Fibroblast of lung (primary cell): ENCODE results near the gene JAK2. TPM values are rescaled to one million over a fixed set of nuclear protein-coding genes. Genes with fewer than 3 reads are reported as not detected.
"Not testable (repeated sequence)": the region's sequence is repeated elsewhere in the genome, so short reads cannot be mapped to it uniquely, and the experiment has no call there.

Experiments used
- DNase-seq, 2 donors: peaks; one replicate each; pipeline versions ENCODE4 v3.0.0 to v3.0.0-alpha.2; 2010; ENCODE audit warnings: low read depth in 2 of 2
- H2AFZ ChIP-seq: 2 replicates; pipeline ENCODE4 v1.5.1; 2012; ENCODE audit warnings: low read length, control low read depth, inconsistent platforms
- H3K27ac ChIP-seq: 2 replicates; pipeline ENCODE4 v1.5.1; 2011; ENCODE audit warnings: low read length, control low read depth; ENCODE audit not compliant: insufficient read depth
- H3K27me3 ChIP-seq: 2 replicates; pipeline ENCODE4 v1.5.1; 2011; ENCODE audit warnings: mild to moderate bottlenecking, low read length; ENCODE audit not compliant: control insufficient read depth, insufficient read depth
- H3K36me3 ChIP-seq: 2 replicates; pipeline ENCODE4 v1.5.1; 2011; ENCODE audit warnings: low read length; ENCODE audit not compliant: control insufficient read depth, insufficient read depth
- H3K4me1 ChIP-seq: 2 replicates; pipeline ENCODE4 v1.5.1; 2011; ENCODE audit warnings: low read length; ENCODE audit not compliant: control insufficient read depth, insufficient read depth; ENCODE audit errors: extremely low read depth
- H3K4me2 ChIP-seq: 2 replicates; pipeline ENCODE4 v1.5.1; 2011; ENCODE audit warnings: low read length, control low read depth; ENCODE audit not compliant: insufficient read depth; ENCODE audit errors: extremely low read depth
- H3K4me3 ChIP-seq, 4 experiments: fragments of 200-600 bp in 1 of 4; sonication (generic) in 1 of 4; replicated peaks in 1 of 4; 2 replicates each; pipeline ENCODE4 v1.5.1; 2011 to 2016; ENCODE audit warnings: low read length in 4 of 4, low read depth in 3 of 4, mild to moderate bottlenecking in 3 of 4, control low read depth in 2 of 4, inconsistent platforms in 1 of 4, mixed read lengths in 1 of 4; ENCODE audit not compliant: insufficient read depth in 1 of 4; ENCODE audit errors: control extremely low read depth in 1 of 4
- H3K79me2 ChIP-seq: 2 replicates; pipeline ENCODE4 v1.5.1; 2012; ENCODE audit warnings: mild to moderate bottlenecking, low read length, inconsistent platforms; ENCODE audit not compliant: control insufficient read depth, insufficient read depth
- H3K9ac ChIP-seq: 2 replicates; pipeline ENCODE4 v1.5.1; 2011; ENCODE audit warnings: mild to moderate bottlenecking, low read length, control low read depth; ENCODE audit not compliant: insufficient read depth
- H3K9me3 ChIP-seq: 2 replicates; pipeline ENCODE4 v1.5.1; 2012; ENCODE audit warnings: low read depth, low read length; ENCODE audit not compliant: control insufficient read depth, insufficient read depth
- H4K20me1 ChIP-seq: 2 replicates; pipeline ENCODE4 v1.5.1; 2011; ENCODE audit warnings: low read length; ENCODE audit not compliant: control insufficient read depth, insufficient read depth; ENCODE audit errors: extremely low read depth
- EZH2 ChIP-seq: IDR thresholded peaks from 2 replicates; pipeline ENCODE4 v1.5.1; 2012; ENCODE audit warnings: low read length, control low read depth, mild to moderate bottlenecking; ENCODE audit errors: missing control alignments
- polyA plus RNA-seq, 2 donors: library from polyadenylated mRNA; depleted of rRNA in 1 of 2; stranded (reverse) in 1 of 2; unstranded in 1 of 2; fragments of >200 nt; gene quantifications; 2 replicates each; pipeline ENCODE4 v1.2.1, GENCODE V29; 2011 to 2012; ENCODE audit warnings: missing spikeins in 1 of 2
- total RNA-seq: library from RNA; depleted of rRNA; stranded (reverse); fragments of >200 nt; gene quantifications from 2 replicates; pipeline ENCODE4 v1.2.1, GENCODE V29; 2014
- TF ChIP-seq, protein P1 (sequence below), 2 donors: IDR thresholded peaks in 1 of 2; conservative IDR thresholded peaks in 1 of 2; 1 replicate in 1 of 2; 2 replicates in 1 of 2; pipeline ENCODE4 v1.5.1; 2011 to 2012; ENCODE audit warnings: low read length in 2 of 2, control low read depth in 1 of 2, inconsistent platforms in 1 of 2, low read depth in 1 of 2, mild to moderate bottlenecking in 1 of 2

The JAK2 gene
- total and polyA plus RNA-seq, 2 donors (not counting 1 experiment from before 2014, with no cell fraction given): 5.0 to 13.4 TPM

DNA sequence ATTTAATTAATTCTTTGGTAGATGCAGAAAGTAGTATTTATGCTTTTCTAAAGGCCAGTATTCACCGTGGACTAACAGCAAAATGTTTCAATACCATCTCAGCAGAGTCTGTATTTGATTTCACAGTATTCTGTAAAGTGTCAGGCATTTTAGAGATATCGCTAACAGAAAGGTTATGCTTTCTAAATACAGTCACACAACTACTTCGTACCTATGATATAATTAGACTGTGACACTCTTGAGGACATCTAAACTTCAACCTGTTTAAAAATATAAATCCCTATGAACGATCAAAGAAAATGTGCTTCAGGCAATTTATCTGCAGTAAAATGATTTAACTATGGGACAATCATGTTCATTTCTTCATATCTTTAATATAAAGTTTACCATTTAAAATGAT lies 41.7 kb upstream of the JAK2 start:
- no peak overlapping the region for H3K27ac ChIP-seq
- H3K4me1 ChIP-seq: no peaks in the 10 kb centered on the region
- H4K20me1 ChIP-seq: no peaks in the 10 kb centered on the region
- H3K36me3 ChIP-seq: no peaks in the 10 kb centered on the region
- DNase-seq: no peak
- no peak overlapping the region for H3K9ac ChIP-seq
- H3K79me2 ChIP-seq: no peaks in the 10 kb centered on the region
- no peak for TF ChIP-seq EZH2
- TF ChIP-seq, protein P1, sequence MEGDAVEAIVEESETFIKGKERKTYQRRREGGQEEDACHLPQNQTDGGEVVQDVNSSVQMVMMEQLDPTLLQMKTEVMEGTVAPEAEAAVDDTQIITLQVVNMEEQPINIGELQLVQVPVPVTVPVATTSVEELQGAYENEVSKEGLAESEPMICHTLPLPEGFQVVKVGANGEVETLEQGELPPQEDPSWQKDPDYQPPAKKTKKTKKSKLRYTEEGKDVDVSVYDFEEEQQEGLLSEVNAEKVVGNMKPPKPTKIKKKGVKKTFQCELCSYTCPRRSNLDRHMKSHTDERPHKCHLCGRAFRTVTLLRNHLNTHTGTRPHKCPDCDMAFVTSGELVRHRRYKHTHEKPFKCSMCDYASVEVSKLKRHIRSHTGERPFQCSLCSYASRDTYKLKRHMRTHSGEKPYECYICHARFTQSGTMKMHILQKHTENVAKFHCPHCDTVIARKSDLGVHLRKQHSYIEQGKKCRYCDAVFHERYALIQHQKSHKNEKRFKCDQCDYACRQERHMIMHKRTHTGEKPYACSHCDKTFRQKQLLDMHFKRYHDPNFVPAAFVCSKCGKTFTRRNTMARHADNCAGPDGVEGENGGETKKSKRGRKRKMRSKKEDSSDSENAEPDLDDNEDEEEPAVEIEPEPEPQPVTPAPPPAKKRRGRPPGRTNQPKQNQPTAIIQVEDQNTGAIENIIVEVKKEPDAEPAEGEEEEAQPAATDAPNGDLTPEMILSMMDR (conservative IDR thresholded peaks at IDR 0.05 in 1 of 2, IDR thresholded peaks at IDR 0.05 in 1 of 2; ENCODE audit: low read depth in 1 of 2, low read length in 2 of 2): no peak
- H3K9me3 ChIP-seq: no peaks in the 10 kb centered on the region
- H3K4me3 ChIP-seq: no peak overlapping the region
- no peaks in the 10 kb centered on the region for H3K27me3 ChIP-seq
- H2AFZ ChIP-seq: no peak overlapping the region
- no peak overlapping the region for H3K4me2 ChIP-seq

DNA sequence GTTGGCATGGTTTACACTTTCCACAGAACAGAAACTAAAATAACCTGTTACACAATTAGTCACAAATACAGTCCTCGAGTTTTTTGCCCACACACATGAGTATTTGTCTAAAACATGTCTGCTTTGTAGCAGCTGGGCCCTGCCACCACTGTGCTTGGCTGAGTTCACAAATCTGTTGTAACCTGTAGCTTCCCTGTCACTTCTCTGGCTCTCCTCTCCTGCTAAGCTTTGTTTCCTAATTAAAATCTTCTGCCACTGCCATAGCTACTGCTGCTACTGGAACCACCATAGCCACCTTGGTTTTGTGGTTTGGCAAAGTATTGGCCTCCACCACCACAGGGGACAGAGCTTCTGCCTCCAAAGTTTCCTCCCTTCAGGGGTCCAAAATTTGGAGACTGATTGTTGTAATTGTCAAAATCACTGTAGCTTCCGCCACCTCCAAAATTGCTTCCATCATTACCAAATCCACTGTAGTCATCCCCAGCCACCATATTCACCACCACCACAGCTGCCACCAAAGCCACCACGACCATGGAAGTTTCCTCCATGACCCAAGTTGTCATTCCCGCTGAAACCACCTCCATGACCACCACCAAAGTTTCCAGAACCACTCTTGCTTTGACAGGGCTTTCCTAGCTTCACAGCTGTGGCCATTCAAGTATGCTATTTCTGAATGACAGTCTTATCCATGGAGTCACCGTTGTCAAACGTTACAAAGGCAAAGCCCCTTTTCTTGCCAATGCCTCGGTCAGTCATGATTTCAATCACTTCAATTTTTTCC lies 40.5 kb upstream of the JAK2 start:
- H3K4me2 ChIP-seq, H3K27ac ChIP-seq, H4K20me1 ChIP-seq, DNase-seq, H3K27me3 ChIP-seq, H3K36me3 ChIP-seq, H3K79me2 ChIP-seq, H3K9me3 ChIP-seq, H3K9ac ChIP-seq, H2AFZ ChIP-seq, H3K4me3 ChIP-seq, H3K4me1 ChIP-seq: not testable (repeated sequence)

DNA sequence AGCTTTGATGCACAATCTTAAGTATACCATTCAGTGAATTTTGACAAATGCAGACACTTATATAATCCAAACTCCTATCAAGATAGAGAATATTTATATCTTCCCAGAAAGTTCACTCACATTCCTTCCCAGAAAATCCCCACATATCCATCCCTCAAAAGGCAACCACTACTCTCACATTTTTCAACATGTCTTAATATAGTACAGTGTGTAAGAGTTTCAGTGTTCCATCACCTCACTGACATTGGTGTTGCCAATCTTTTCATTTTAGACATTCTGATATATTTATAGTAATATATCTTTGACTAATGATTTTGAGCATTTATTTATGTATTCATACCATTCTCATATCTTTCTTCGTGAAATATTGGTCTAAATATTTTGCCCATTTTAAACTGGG lies 38.1 kb upstream of the JAK2 start:
- Histone ChIP-seq H3K9me3 (no peaks in the 10 kb centered on the region), H4K20me1 (no peaks in the 10 kb centered on the region), H3K4me1 (no peaks in the 10 kb centered on the region), H3K79me2 (no peaks in the 10 kb centered on the region), H3K4me2 (no peak overlapping the region), H3K36me3 (no peaks in the 10 kb centered on the region), H3K27me3 (no peaks in the 10 kb centered on the region), H3K4me3 (no peak overlapping the region), H3K27ac (no peak overlapping the region), H2AFZ (no peak overlapping the region), H3K9ac (no peak overlapping the region)
- no peak for DNase-seq
- TF ChIP-seq, protein P1 (conservative IDR thresholded peaks at IDR 0.05 in 1 of 2, IDR thresholded peaks at IDR 0.05 in 1 of 2; ENCODE audit: low read depth in 1 of 2, low read length in 2 of 2): no peak
- TF ChIP-seq EZH2: no peak
